ENCODE data around the gene PRAC1. TPM values are rescaled to one million over a fixed set of nuclear protein-coding genes. Genes with fewer than 3 reads are reported as not detected.
A peak's percentile ranks its signal among the peaks of the same experiment; 100 is the strongest.

PRAC1 gene
- total RNA-seq, 2 experiments from 2014 or later = not detected

DNA sequence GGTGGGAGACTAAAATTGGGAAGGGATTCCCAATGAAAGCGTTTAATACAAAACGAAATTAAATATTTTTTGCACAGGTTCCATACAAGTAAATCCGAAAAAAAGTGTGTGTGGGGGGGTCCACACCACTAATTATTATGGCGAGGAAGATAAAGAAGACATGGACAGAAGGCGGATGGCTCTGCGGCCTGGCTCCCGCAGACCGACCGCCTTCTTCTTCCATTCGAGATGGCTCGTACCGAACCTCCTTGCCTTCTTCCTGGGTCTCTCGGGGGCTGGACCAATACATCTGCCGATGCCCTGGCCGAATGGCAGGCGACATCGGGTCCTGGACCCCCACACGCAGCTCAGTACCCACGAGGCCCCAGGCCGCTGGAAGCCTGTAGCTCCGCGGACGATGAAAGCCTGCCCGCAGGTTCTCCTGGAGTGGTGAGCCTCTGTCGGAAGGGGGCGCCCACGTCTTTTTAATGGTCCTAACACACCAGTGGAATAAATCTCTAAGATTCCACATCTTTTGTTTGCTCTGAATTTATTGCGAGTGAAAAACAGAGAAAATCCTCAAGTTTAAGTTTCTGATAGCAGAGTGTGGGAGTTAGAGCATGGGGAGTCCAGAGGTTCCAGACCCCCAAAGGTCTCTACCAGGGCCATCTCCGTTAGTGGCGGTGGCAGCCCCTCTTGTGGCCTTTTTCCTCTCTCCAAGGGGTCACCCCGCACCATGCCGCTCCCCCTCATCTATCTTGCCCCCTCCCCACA lies 2.1 kb upstream of the PRAC1 start:
- H3K9me2 ChIP-seq (ENCODE audit: insufficient read depth, low read length) = no peaks in the 10 kb centered on the region
- no peaks in the 10 kb centered on the region for H3K36me3 ChIP-seq (ENCODE audit: insufficient read depth, low read length)
- H2AFZ ChIP-seq (ENCODE audit: low read length) = no peak overlapping the region
- no TSS peak for BruUV-seq (replicated peaks)
- TF ChIP-seq EZH2phosphoT487 (IDR thresholded peaks at IDR 0.05; ENCODE audit: borderline replicate concordance, low read depth, low read length) = no peak
- TF ChIP-seq, protein P1, sequence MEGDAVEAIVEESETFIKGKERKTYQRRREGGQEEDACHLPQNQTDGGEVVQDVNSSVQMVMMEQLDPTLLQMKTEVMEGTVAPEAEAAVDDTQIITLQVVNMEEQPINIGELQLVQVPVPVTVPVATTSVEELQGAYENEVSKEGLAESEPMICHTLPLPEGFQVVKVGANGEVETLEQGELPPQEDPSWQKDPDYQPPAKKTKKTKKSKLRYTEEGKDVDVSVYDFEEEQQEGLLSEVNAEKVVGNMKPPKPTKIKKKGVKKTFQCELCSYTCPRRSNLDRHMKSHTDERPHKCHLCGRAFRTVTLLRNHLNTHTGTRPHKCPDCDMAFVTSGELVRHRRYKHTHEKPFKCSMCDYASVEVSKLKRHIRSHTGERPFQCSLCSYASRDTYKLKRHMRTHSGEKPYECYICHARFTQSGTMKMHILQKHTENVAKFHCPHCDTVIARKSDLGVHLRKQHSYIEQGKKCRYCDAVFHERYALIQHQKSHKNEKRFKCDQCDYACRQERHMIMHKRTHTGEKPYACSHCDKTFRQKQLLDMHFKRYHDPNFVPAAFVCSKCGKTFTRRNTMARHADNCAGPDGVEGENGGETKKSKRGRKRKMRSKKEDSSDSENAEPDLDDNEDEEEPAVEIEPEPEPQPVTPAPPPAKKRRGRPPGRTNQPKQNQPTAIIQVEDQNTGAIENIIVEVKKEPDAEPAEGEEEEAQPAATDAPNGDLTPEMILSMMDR (conservative IDR thresholded peaks at IDR 0.05; ENCODE audit: low read length) = peak; percentile 81
- H3K4me3 ChIP-seq (ENCODE audit: low read depth, low read length, poor library complexity, severe bottlenecking) = no peak overlapping the region
- ChIA-PET CTCF (ENCODE audit: unreplicated experiment) (interaction anchor here (0.6 to 0.9 kb wide), 2 partner anchors 158 to 350 kb away, joined by 3 to 6 read pairs; no protein-coding TSS in a partner anchor), POLR2A (no interaction called here)
- no peaks in the 10 kb centered on the region for H4K20me1 ChIP-seq (ENCODE audit: insufficient read depth, low read length)
- no peaks in the 10 kb centered on the region for H3K9me3 ChIP-seq (ENCODE audit: low read length)
- H3K27ac ChIP-seq (ENCODE audit: low read depth, low read length, poor library complexity, severe bottlenecking) = no peak overlapping the region
- peak; percentile 58 for DNase-seq (ENCODE audit: low spot score)
- H3K79me2 ChIP-seq (ENCODE audit: insufficient read depth, low read depth, low read length) = no peaks in the 10 kb centered on the region
- intact Hi-C loops (cut with micrococcal nuclease; ENCODE audit: unreplicated experiment) = loop anchor here (2.0 to 10.0 kb wide), 2 partner anchors 80 to 154 kb away; no protein-coding TSS in a partner anchor
- H3K4me2 ChIP-seq (ENCODE audit: low read length) = no peak overlapping the region
- no peaks in the 10 kb centered on the region for H3K4me1 ChIP-seq (ENCODE audit: insufficient read depth, low read length, poor library complexity, severe bottlenecking)

DNA sequence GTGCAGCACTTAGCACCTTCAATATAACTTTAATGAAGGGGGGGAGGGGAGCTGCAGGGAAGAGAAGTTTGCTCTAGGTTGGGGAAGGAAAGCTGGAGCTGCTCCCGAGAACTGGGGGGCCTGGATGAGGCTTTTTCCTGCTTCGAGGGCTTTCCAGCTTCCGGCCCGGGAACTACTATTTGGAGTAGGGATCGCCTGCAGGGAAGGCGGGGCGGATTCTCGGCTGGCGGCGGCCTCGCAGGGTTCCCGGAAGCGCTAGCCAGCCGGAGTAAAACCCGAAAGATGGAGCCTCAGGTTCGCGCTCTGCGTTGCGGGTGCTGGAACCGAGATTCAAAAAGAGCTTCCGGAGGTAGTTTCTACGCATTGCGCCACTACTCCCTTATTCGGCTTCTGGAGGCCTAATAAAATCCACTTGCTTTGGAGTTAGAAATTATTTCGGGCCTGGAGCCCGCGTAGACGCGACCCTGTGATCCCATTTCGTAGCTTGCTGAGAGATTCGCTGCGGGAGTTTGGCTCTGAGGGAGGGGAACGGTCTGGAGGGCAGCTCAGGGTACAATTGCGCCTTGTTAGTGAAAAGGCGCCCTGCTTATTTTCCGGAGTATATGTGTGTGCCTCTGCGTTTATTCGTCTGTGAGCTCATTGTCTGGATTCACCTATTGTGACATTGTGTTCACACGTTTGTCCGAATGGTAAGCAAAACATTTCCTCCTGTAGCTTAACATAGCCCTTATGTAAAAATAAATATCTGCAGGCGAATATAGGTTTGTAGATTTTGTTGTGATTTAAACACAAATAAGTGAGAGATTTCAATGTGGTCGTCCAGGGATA lies 1.3 kb upstream of the PRAC1 start:
- CTCF ChIA-PET (ENCODE audit: unreplicated experiment) = interaction anchor here (0.9 kb wide), 1 partner anchor 349 kb away, joined by 3 read pairs; no protein-coding TSS in a partner anchor
- no peaks in the 10 kb centered on the region for H3K79me2 ChIP-seq (ENCODE audit: insufficient read depth, low read depth, low read length)
- no peaks in the 10 kb centered on the region for H3K9me2 ChIP-seq (ENCODE audit: insufficient read depth, low read length)
- no TSS peak for BruUV-seq (replicated peaks)
- no peak overlapping the region for H3K27ac ChIP-seq (ENCODE audit: low read depth, low read length, poor library complexity, severe bottlenecking)
- no peak overlapping the region for H3K4me3 ChIP-seq (ENCODE audit: low read depth, low read length, poor library complexity, severe bottlenecking)
- no peak for DNase-seq (ENCODE audit: low spot score)
- intact Hi-C loops (cut with micrococcal nuclease; ENCODE audit: unreplicated experiment) = loop anchor here (2.0 to 10.0 kb wide), 2 partner anchors 81 to 155 kb away; no protein-coding TSS in a partner anchor
- no peaks in the 10 kb centered on the region for H3K4me1 ChIP-seq (ENCODE audit: insufficient read depth, low read length, poor library complexity, severe bottlenecking)
- H3K36me3 ChIP-seq (ENCODE audit: insufficient read depth, low read length) = no peaks in the 10 kb centered on the region
- H3K9me3 ChIP-seq (ENCODE audit: low read length) = no peaks in the 10 kb centered on the region
- TF ChIP-seq EZH2phosphoT487 (IDR thresholded peaks at IDR 0.05; ENCODE audit: borderline replicate concordance, low read depth, low read length) = no peak
- TF ChIP-seq, protein P1 (conservative IDR thresholded peaks at IDR 0.05; ENCODE audit: low read length) = no peak
- no peak overlapping the region for H3K4me2 ChIP-seq (ENCODE audit: low read length)
- POLR2A ChIA-PET = no interaction called here
- H4K20me1 ChIP-seq (ENCODE audit: insufficient read depth, low read length) = no peaks in the 10 kb centered on the region
- no peak overlapping the region for H2AFZ ChIP-seq (ENCODE audit: low read length)

Data from OCI-LY7 (cell line).